Progenitor cell of endocrine pancreas (in vitro differentiated cells): ENCODE measurements around the gene TAAR1. TPM values are rescaled to one million over a fixed set of nuclear protein-coding genes. Genes with fewer than 3 reads are reported as not detected.
"Not testable (repeated sequence)": the region's sequence is repeated elsewhere in the genome, so short reads cannot be mapped to it uniquely, and the experiment has no call there.

Experiments
- DNase-seq: peaks from one replicate; pipeline ENCODE4 v3.0.0; 2021; ENCODE audit warnings: low spot score; ENCODE audit not compliant: unreplicated experiment
- H3K27ac Mint-ChIP-seq: 2 replicates; pipeline ENCODE4 v1.8.0; 2021; ENCODE audit warnings: mild to moderate bottlenecking, moderate library complexity, mixed read lengths
- H3K27me3 Mint-ChIP-seq: 2 replicates; pipeline ENCODE4 v1.8.0; 2021; ENCODE audit warnings: mixed read lengths
- H3K36me3 Mint-ChIP-seq: 2 replicates; pipeline ENCODE4 v1.8.0; 2022; ENCODE audit warnings: mixed read lengths; ENCODE audit not compliant: insufficient read depth
- H3K4me1 Mint-ChIP-seq: 2 replicates; pipeline ENCODE4 v1.8.0; 2021; ENCODE audit warnings: low read depth, mixed read lengths
- H3K4me3 Mint-ChIP-seq: 2 replicates; pipeline ENCODE4 v1.8.0; 2021; ENCODE audit warnings: low read depth, mild to moderate bottlenecking, moderate library complexity, mixed read lengths
- H3K9me3 Mint-ChIP-seq: 2 replicates; pipeline ENCODE4 v1.8.0; 2021; ENCODE audit warnings: low read depth, mixed read lengths
- total RNA-seq: library from RNA; stranded (reverse); gene quantifications from 2 replicates; pipeline ENCODE4 v1.2.1, GENCODE V29; 2021
- TF ChIP-seq, protein P1 (sequence below): fragments of 200-600 bp; sonication (generic); IDR thresholded peaks from one replicate; pipeline ENCODE4 v1.5.0; 2021; ENCODE audit warnings: antibody characterized with exemption, mild to moderate bottlenecking; ENCODE audit not compliant: unreplicated experiment

Gene TAAR1
- total RNA-seq, 1 donor from 2014 or later, result not detected

DNA sequence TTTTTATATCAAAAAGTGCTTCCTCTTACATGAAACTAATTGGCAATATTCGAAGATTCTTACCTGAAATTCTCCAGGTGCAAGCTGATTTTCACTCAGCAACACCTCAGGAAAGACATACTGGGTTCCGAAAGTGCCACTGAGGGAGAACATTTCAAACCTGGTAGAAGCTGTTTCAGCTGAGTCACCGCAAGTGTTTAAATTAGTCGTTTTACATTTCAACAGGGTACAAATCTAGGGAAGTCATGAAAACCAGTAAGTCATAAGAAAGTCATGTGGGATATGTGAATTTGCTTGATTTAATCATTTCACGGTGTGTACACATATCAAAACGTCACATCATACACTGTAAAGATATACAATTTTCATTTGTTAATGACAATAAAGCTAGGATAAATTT lies 25.3 kb upstream of the TAAR1 start:
- no peak for DNase-seq
- peaks cover 4% of the 10 kb centered on the region for H3K4me1 Mint-ChIP-seq
- H3K27ac Mint-ChIP-seq, result no peak overlapping the region
- H3K27me3 Mint-ChIP-seq, result no peaks in the 10 kb centered on the region
- no peaks in the 10 kb centered on the region for H3K36me3 Mint-ChIP-seq
- H3K9me3 Mint-ChIP-seq, result no peaks in the 10 kb centered on the region
- no peak overlapping the region for H3K4me3 Mint-ChIP-seq
- TF ChIP-seq, protein P1, sequence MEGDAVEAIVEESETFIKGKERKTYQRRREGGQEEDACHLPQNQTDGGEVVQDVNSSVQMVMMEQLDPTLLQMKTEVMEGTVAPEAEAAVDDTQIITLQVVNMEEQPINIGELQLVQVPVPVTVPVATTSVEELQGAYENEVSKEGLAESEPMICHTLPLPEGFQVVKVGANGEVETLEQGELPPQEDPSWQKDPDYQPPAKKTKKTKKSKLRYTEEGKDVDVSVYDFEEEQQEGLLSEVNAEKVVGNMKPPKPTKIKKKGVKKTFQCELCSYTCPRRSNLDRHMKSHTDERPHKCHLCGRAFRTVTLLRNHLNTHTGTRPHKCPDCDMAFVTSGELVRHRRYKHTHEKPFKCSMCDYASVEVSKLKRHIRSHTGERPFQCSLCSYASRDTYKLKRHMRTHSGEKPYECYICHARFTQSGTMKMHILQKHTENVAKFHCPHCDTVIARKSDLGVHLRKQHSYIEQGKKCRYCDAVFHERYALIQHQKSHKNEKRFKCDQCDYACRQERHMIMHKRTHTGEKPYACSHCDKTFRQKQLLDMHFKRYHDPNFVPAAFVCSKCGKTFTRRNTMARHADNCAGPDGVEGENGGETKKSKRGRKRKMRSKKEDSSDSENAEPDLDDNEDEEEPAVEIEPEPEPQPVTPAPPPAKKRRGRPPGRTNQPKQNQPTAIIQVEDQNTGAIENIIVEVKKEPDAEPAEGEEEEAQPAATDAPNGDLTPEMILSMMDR, result no peak

DNA sequence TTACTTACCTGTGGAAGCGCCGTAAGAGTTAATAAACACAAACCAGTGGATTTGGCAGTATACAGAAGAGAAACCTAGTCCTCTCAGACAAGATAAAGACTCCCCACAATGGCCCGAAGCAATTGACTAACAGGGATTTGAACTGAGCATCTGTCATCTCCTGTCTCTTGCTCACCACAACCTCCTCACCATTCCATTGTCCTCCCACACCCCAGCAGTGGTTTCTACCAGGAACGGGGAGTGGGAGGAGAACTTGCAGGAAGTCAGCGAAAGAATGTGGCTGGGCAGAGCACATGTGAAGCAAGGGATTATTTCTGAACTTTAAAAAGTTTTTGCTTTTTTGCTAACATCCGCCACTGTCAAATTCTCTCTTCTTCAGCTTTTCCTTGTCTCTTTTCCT lies 24.6 kb upstream of the TAAR1 start:
- Mint-ChIP-seq H3K27me3 (no peaks in the 10 kb centered on the region), H3K27ac (no peak overlapping the region), H3K36me3 (no peaks in the 10 kb centered on the region), H3K4me3 (no peak overlapping the region), H3K4me1 (peaks cover 4% of the 10 kb centered on the region), H3K9me3 (no peaks in the 10 kb centered on the region)
- TF ChIP-seq, protein P1, result no peak
- no peak for DNase-seq

DNA sequence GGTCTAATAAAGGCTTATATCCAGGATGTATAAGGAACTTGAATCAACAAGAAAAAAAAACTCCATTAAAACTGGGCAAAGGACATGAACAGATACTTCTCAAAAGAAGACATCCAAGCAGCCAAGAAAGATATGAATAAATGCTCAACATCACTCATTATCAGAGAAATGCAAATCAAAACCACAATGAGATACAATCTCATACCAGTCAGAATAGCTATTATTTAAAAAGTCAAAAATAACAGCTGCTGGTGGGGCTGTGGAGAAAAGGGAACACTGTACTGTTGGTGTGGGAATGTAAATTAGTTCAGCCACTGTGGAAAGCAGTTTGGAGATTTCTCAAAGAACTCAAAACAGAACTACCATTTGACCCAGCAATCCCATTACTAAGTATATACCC lies 20.1 kb upstream of the TAAR1 start:
- H3K4me1 Mint-ChIP-seq, H3K27ac Mint-ChIP-seq, H3K27me3 Mint-ChIP-seq, DNase-seq, H3K4me3 Mint-ChIP-seq, H3K36me3 Mint-ChIP-seq, H3K9me3 Mint-ChIP-seq: not testable (repeated sequence)

GRCh38 chr6:132675749-132676148 lies 16.8 kb upstream of the TAAR1 start:
- no peaks in the 10 kb centered on the region for H3K36me3 Mint-ChIP-seq
- no peak for DNase-seq
- H3K27ac Mint-ChIP-seq, result no peak overlapping the region
- TF ChIP-seq, protein P1, result no peak
- H3K4me3 Mint-ChIP-seq, result no peak overlapping the region
- peaks cover 2% of the 10 kb centered on the region for H3K9me3 Mint-ChIP-seq
- H3K27me3 Mint-ChIP-seq, result no peaks in the 10 kb centered on the region
- peaks cover 12% of the 10 kb centered on the region for H3K4me1 Mint-ChIP-seq

DNA sequence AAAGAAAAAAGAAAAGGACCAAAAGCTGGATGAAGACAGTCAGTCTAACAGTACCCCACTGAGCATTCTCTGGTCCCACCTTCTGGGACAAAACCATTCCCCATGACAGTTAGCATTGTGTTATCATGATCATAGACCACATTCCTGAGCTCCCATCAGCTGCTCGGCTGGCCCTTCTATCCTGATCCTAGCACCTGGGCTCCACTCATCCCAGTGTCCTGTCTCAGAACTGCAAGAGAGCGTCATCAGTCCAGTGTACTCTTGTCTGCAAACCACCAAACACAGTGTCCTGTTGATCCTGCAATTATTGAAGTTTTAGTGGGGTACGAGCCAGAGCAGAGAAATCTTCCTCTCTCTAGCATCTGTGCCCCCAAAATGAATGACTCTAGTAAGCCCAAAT lies 16.0 kb upstream of the TAAR1 start:
- Mint-ChIP-seq H3K36me3 (no peaks in the 10 kb centered on the region), H3K9me3 (peaks cover 2% of the 10 kb centered on the region), H3K27me3 (no peaks in the 10 kb centered on the region), H3K27ac (no peak overlapping the region), H3K4me1 (peaks cover 12% of the 10 kb centered on the region), H3K4me3 (no peak overlapping the region)
- no peak for DNase-seq
- TF ChIP-seq, protein P1, result no peak

DNA sequence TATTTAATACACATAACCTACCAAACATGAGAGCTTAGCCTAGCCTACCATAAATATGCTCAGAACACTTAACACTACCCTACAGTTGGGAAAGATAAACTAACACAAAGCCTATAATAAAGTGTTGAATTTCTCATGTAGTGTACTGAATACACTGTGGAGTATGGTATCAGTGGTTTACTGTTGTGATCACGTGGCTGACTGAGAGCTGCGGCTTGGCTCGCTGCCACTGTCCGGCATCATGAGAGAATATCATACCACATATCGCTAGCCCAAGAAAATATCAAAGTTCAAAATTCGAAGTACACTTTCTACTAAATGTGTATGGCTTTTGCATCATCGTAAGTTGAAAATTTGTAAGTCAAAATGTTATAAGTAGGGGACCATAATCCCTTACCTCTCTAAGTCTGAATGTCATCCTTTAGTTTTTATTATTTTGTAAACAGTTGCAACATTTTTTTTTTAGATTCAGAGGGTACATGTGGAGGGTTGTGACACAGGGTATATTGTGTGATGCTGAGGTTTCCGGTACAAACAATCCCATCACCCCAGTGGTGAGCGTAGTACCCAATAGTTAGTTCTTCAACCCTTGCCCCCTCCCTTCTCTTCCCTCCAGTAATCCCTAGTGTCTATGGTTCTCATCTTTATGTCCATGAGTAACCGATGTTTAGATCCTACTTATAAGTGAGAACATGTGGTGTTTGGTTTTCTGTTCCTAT lies 14.6 kb upstream of the TAAR1 start:
- no peak for DNase-seq
- peaks cover 2% of the 10 kb centered on the region for H3K9me3 Mint-ChIP-seq
- H3K4me1 Mint-ChIP-seq, result peaks cover 15% of the 10 kb centered on the region
- TF ChIP-seq, protein P1, result no peak
- H3K4me3 Mint-ChIP-seq, result no peak overlapping the region
- H3K27ac Mint-ChIP-seq, result no peak overlapping the region
- H3K27me3 Mint-ChIP-seq, result no peaks in the 10 kb centered on the region
- H3K36me3 Mint-ChIP-seq, result no peaks in the 10 kb centered on the region
